Karpas-422 (cell line): ENCODE data around the gene REEP1. TPM values are rescaled to one million over a fixed set of nuclear protein-coding genes. Genes with fewer than 3 reads are reported as not detected.

Experiments
- DNase-seq: peaks from one replicate; pipeline ENCODE4 v3.0.0-alpha.2; 2015
- H2AFZ ChIP-seq: fragments of 200-600 bp; sonication (generic); 2 replicates; pipeline ENCODE4 v1.6.1; 2014; ENCODE audit warnings: antibody characterized with exemption, low read length, mixed read lengths
- H3K27ac ChIP-seq: fragments of 200-600 bp; sonication (generic); 2 replicates; pipeline ENCODE4 v1.5.1; 2014; ENCODE audit warnings: mild to moderate bottlenecking, low read length, moderate library complexity
- H3K27me3 ChIP-seq: fragments of 200-600 bp; sonication (generic); 2 replicates; pipeline ENCODE4 v1.6.1; 2014; ENCODE audit warnings: low read length, mixed read lengths
- H3K36me3 ChIP-seq: fragments of 200-600 bp; sonication (generic); 2 replicates; pipeline ENCODE4 v1.6.1; 2014; ENCODE audit warnings: low read length, mixed read lengths; ENCODE audit not compliant: insufficient read depth
- H3K4me1 ChIP-seq: fragments of 200-600 bp; sonication (generic); 2 replicates; pipeline ENCODE4 v1.6.1; 2014; ENCODE audit warnings: mild to moderate bottlenecking, low read length, mixed read lengths
- H3K4me2 ChIP-seq: fragments of 200-600 bp; sonication (generic); 2 replicates; pipeline ENCODE4 v1.6.1; 2014; ENCODE audit warnings: low read length, low read depth, mild to moderate bottlenecking; ENCODE audit not compliant: poor library complexity, severe bottlenecking
- H3K4me3 ChIP-seq: fragments of 200-600 bp; sonication (generic); 2 replicates; pipeline ENCODE4 v1.5.1; 2014; ENCODE audit warnings: mild to moderate bottlenecking, antibody characterized with exemption, low read length, mixed read lengths
- H3K79me2 ChIP-seq: fragments of 200-600 bp; sonication (generic); 2 replicates; pipeline ENCODE4 v1.6.1; 2014; ENCODE audit warnings: mild to moderate bottlenecking, low read length, mixed read lengths
- H3K9ac ChIP-seq: fragments of 200-600 bp; sonication (generic); 2 replicates; pipeline ENCODE4 v1.6.0; 2014; ENCODE audit warnings: low read length
- H3K9me2 ChIP-seq: fragments of 200-600 bp; sonication (generic), shearing (Covaris generic); replicated peaks from 2 replicates; pipeline ENCODE4 v1.6.0; 2014; ENCODE audit warnings: mild to moderate bottlenecking, low read length, moderate library complexity; ENCODE audit not compliant: insufficient read depth
- H3K9me3 ChIP-seq: fragments of 300-700, 200-600 bp; sonication (generic); 2 replicates; pipeline ENCODE4 v1.6.1; 2014; ENCODE audit warnings: low read length, mixed read lengths
- H4K20me1 ChIP-seq: fragments of 200-600 bp; sonication (generic); 2 replicates; pipeline ENCODE4 v1.6.1; 2014; ENCODE audit warnings: mild to moderate bottlenecking, antibody characterized with exemption, low read length, low read depth; ENCODE audit not compliant: insufficient read depth
- small RNA-seq: library from RNA; depleted of rRNA; stranded (forward); fragments of <200 nt; gene quantifications from one replicate; pipeline ENCODE3, GENCODE V24; 2014
- total RNA-seq: library from RNA; depleted of rRNA; stranded (reverse); fragments of >200 nt; shearing (Covaris generic); gene quantifications from 2 replicates; pipeline ENCODE4 v1.2.3, GENCODE V29; 2014; ENCODE audit warnings: low replicate concordance; rRNA removed

The REEP1 gene
- total RNA-seq, 1 experiment from 2014 or later = 0.22 TPM

GRCh38 chr2:86172610-86173009 is 164.8 kb downstream of the REEP1 start:
- Histone ChIP-seq H3K79me2 (peaks cover 81% of the 10 kb centered on the region), H3K4me1 (peaks cover 20% of the 10 kb centered on the region), H3K27ac (no peak overlapping the region), H3K4me2 (no peak overlapping the region), H2AFZ (no peak overlapping the region), H3K4me3 (no peak overlapping the region), H3K9me3 (no peaks in the 10 kb centered on the region), H3K9me2 (no peaks in the 10 kb centered on the region), H3K27me3 (no peaks in the 10 kb centered on the region), H3K36me3 (peaks cover 75% of the 10 kb centered on the region), H4K20me1 (peaks cover 8% of the 10 kb centered on the region; the same call in 1 of the 2 replicates), H3K9ac (no peak overlapping the region)
- DNase-seq = no peak

GRCh38 chr2:86171295-86171694 is 166.1 kb downstream of the REEP1 start:
- Histone ChIP-seq H3K27ac (no peak overlapping the region), H3K9me3 (no peaks in the 10 kb centered on the region), H3K4me2 (no peak overlapping the region), H3K4me1 (peaks cover 18% of the 10 kb centered on the region), H3K79me2 (peaks cover 68% of the 10 kb centered on the region), H3K27me3 (no peaks in the 10 kb centered on the region), H3K36me3 (peaks cover 68% of the 10 kb centered on the region), H3K9ac (no peak overlapping the region), H2AFZ (no peak overlapping the region), H3K4me3 (no peak overlapping the region), H3K9me2 (no peaks in the 10 kb centered on the region), H4K20me1 (peaks cover 6% of the 10 kb centered on the region; the same call in 1 of the 2 replicates)
- no peak for DNase-seq

GRCh38 chr2:86170449-86170848 is 167.0 kb downstream of the REEP1 start:
- no peak overlapping the region for H3K4me2 ChIP-seq

More at GRCh38 chr2:86170449-86170848, 167.0 kb downstream of the REEP1 start:
- Histone ChIP-seq H3K4me3 (no peak overlapping the region), H3K9ac (no peak overlapping the region), H3K27ac (no peak overlapping the region), H2AFZ (no peak overlapping the region), H3K36me3 (peaks cover 67% of the 10 kb centered on the region), H3K9me3 (no peaks in the 10 kb centered on the region), H3K9me2 (no peaks in the 10 kb centered on the region), H3K27me3 (no peaks in the 10 kb centered on the region), H3K79me2 (peaks cover 66% of the 10 kb centered on the region), H4K20me1 (no peaks in the 10 kb centered on the region), H3K4me1 (peaks cover 10% of the 10 kb centered on the region)
- no peak for DNase-seq

Small RNA genes within 50 kb of the gene (small RNA-seq; reads per million reads assigned to genes)
- not detected for gene MIR4779
- 0.36 reads per million for gene RF00096
- gene RF00413 = not detected

Other genes starting within 250 kb of the REEP1 start
- 19.4 and 21.3 TPM in 2 replicates for gene POLR1A, start 231.7 kb downstream of the REEP1 start, total RNA-seq
- gene PTCD3, start 231.4 kb downstream of the REEP1 start, total RNA-seq = 248 and 523 TPM in 2 replicates
- 75.6 and 115 TPM in 2 replicates for gene IMMT, start 142.2 kb downstream of the REEP1 start, total RNA-seq
- gene MRPL35, start 138.2 kb downstream of the REEP1 start, total RNA-seq = 45.8 and 73.9 TPM in 2 replicates
- gene KDM3A, start 103.7 kb upstream of the REEP1 start, total RNA-seq = 114 and 154 TPM in 2 replicates
- 34.4 and 43.3 TPM in 2 replicates for gene CHMP3, start 225.8 kb upstream of the REEP1 start, total RNA-seq